Stimulated activated naive CD4-positive, alpha-beta T cell (primary cell): ENCODE measurements around the gene LURAP1L.

Experiments used
- DNase-seq, 6 experiments: peaks; one replicate each; lab custom pipeline; 2025; lab: John Stamatoyannopoulos, UW

Gene LURAP1L

DNA sequence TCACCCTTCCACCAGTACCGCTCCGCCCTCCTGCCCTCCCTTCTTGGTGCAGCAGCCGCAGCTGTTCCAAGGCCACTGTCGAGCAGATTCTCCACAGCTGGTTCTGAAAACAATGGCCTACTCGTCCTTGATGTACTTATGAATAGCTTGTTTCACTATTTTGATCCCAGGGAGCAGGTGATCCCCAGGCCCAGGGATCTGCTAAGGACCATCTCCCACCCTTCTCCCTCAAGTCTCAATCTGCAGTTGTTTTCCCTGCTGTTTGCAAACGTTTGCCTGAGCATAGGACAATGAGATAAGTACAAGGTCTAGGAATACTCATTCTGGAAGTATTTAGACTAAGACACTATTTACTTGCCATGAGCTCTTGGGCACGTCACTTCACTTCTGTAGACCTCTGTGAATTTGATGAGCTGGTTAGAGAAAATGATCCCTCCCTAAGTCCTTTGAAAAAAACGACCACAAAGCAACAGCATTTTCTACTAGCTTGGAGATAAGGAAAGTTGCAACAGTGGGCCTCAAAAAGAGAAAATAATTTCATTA lies 1.8 kb downstream of the LURAP1L start:
- DNase-seq: no peak

DNA sequence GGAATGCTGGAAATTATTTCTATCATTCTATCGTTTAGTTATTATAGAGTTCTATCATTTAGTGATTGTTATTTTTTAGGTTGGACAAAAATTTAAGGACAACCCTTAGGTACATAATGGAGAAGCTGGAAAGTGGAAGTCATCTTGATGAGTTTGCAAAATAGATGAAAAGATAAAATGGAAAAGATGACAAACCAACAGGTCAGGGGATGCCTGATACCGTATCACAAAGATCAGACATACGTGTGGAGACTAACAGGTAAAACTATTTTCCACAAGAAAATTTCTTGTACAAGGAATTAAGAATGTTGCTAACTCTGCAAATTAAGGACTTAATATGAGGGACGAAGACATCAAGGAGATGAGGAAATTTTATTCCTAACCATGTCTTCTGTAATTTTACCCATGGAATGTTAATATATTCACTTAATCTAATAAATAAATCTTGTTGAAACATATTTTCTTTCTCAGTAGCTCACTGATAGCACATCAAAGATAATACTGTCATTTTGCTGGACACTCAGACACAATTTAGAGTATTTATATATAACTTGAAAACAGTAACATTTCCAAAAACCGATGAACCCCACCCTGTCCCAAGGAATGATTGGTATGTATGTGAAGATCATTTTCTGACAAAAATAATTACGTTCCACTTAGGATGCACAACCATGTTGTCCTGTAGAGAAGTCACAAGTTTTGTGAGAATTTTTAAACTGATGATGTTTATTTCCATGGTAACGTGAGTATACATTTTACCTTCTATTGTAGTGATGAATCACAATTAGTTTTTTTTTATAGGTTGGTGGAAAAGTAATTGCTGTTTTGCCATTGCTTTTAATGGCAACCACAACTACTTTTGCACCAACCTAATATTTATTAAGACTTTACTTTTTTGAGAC lies 2.6 kb downstream of the LURAP1L start:
- no peak for DNase-seq

DNA sequence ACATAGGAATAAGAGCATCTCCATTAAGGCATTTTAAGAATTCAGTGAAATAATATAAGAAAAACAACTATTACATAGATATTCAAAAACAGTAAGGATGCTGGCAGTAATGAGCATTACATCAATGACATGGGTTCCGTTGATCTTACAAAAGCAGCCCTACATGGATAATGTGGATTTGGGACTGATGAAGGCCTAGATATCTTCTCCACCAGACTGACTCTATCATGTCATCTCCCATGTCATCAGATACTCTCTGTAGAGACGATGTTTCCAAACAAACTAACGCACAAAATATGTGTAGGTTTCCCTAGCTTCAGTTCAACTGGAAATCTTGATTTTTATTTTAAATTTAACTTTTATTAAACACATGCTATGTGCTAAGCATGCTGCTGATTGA lies 3.6 kb downstream of the LURAP1L start:
- no peak for DNase-seq

DNA sequence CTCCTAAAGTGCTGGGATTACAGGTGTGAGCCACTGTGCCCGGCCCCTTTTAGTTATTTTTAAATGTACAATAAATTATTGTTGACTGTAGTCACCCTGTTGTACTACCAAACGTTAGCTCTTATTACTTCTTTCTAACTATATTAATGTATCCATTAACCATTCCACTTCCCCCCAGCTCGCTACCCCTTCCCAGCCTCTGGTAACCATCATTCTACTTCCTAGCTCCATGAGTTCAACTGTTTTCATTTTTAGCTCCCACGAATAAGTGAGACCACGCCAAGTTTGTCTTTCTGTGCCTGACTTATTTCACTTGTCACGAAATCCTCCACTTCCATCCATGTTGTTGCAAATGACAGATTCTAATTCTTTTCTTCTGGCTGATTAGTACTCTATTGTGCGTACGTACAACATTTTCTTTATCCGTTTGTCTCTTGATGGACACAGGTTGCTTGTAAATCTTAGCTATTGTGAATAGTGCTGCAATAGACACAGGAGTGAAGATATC lies 6.5 kb downstream of the LURAP1L start:
- no peak for DNase-seq

DNA sequence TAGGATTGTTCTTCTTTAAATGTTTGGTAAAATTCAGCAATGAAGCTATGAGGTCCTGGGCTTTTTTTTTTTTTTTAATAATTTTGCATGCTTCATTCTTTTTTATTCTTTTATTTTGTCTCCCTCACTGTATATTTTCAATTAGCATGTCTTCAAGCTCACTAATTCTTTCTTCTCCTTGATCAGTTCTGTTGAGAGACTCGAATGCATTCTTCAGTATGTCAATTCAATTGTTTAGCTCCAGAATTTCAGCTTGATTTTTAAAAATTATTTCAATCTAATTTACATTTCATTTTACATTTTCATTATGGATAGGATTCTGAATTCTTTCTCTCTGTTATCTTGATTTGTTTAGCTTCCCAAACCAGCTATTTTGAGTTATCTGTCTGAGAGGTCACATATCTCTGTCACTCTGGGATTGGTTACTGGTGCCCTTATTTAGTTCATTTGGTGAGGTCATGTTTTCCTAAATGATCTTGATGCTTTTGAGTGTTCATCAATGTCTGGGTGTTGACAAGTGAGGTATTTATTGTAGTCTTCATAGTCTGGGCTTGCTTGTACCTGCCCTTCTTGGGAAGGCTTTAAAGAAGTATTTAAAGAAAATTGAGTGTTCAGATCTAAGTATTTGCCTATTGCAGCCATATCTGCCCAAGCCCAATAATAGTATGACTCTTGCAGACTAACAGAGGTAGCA lies 9.1 kb downstream of the LURAP1L start:
- no peak for DNase-seq

DNA sequence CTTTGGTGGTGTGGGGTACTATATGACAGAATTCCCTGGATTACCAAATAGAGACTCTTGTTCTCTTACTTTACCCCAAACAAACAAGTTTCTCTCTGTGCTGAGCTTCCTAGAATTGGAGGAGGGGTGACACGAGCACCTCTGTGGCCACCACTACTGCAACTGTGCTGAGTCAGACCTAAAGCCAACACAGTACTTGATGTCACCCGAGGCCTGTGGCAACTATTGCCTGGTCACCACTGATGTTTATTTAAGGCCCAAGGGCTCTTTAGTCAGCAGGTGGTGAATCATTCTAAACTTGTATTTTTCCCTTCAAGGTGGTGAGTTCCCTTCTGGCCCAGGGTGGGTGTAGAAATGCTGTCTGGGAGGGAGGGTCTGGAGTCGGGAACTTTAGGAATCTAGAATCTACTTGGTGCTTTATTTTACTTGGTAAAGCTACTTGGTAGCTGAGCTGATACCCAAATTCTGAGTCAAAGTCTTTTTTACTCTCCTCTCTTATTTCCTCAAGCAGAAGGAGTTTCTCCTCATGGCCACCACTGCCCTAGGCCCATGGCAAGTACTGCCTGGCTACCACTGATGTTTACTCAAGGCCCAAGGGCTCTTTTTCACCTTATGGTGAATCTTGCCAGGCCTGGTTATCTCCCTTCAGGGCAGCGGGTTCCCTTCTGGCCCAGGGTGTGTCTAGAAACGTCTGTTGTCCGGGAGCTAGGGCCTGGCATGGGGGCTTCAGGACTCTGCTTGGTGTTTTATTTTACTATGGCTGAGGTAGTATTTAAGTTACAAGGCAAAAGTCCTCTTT lies 9.8 kb downstream of the LURAP1L start:
- no peak for DNase-seq

DNA sequence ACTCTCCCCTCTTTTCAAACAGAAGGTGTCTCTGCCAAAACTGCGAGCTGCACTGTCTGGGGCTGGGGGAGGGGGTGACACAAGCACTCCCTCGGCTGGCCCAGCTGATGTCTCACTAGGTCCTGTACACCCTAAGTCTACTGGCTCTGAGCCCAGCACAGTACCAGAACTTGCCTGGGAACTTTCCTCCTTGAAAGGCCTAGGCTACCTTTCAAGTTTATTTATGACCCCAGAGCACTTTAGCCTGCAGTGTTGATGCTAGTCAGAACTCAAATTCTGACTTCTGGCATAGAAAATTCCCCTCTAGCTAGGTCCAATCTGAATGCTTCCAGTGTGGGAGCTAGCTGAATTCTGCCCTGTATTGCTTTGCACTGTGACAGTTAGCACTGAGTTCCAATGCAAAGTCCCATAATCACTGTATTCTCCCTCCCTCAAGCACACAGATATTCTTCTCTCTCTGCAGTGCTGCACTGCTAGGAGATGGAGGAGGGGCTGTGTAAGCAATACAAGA lies 10.5 kb downstream of the LURAP1L start:
- no peak for DNase-seq

DNA sequence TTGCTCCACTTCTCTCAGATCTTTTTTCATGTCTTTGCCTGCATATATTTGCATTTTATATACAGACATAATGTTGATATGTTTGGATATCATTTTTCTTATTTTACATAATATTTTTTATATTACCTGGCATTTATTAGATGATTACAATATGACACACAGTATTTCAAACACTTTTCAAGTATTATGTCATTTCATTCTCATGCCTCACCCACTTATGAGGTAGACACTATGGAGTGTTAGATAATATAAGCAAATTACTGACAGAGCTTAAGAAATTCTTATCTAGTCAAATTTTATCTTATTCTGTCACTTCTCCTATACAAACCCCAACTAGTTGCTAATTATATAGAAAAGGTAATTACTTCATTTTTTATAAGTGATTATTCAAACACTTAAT lies 11.1 kb downstream of the LURAP1L start:
- no peak for DNase-seq

DNA sequence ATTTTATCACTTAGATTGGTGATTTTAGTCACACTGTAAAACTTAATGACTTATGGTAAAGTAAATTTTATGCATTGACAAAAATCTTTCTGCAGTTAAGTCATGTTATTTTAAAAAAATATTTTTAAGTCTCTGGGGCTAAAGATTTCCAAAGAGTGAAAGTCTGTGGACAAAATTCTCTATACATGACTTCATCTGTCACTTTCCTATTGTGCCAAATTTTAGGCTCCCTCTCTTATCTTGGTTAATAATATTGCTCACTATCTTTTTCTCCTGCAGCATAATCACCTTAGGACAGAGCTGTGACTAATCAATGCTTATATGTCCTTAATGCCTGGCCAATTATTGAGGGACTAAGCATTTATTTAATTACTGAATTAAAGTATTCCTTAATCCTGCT lies 15.2 kb downstream of the LURAP1L start:
- DNase-seq: no peak

DNA sequence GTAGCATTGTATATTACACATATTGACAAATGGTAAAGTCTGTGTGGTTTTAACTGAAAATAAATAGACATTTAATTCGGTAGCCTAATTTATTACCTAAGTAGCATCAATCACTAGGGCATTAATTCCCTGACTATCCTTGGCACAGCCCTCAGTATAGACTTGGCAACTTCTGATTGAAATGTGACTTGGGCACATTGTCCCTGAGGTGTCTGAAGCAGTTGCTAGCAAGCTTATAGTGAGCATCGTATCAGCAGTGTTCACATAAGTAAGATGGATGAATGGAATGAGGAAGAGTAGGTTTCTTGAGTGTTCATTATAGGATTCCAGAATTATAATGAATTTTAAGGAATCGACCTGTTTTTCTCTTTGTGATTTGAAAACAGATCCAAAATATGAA lies 16.1 kb downstream of the LURAP1L start:
- DNase-seq: no peak

DNA sequence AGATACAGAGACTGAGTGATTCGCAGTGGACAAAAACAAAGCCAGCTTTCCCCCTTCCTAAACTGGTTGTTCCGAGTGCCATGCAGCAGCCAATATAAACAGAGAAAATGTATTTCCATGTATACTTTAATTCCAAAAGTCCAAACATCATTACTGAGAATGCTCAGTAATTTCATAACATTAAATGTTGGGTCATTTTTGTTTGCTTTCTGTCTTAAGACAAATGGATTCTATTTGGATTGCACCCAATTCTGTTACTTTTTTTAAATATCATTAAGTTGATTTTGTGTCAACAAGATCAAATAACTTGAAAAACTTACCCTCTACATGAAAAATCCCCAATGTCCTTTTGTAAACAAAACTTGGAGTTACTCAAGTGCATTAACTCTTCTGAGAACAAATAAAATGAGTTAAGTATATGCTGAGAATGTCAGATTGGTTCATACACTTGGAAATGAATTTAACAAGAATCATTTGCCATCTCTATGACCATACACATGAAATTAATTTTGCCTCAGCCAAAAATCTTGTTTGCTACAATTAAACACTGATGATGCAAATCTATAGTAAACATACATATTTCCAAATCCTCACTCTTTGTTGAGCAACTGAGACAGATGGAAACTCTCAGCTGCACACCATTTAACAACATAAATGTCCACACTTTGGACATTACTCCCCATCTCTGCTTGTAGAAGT lies 19.4 kb downstream of the LURAP1L start:
- no peak for DNase-seq

DNA sequence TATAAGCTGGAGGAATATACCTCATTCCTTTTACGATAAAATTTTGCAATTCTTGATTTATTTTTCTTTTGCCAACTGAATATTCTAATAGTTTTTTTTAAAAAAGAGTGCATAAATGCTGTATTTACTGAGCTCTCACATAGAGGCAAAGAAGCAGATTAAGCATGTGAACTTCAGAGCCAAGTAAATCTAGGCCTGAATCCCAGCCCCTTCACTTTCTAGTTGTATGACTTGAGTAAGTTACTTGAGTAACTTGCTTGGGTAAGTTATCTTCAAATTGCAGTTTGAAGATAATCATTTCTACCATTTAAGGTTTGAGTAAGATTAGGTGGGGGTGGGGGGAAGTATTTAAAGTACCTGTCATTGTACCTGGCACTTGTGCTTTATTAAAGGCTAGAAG lies 21.8 kb downstream of the LURAP1L start:
- no peak for DNase-seq

DNA sequence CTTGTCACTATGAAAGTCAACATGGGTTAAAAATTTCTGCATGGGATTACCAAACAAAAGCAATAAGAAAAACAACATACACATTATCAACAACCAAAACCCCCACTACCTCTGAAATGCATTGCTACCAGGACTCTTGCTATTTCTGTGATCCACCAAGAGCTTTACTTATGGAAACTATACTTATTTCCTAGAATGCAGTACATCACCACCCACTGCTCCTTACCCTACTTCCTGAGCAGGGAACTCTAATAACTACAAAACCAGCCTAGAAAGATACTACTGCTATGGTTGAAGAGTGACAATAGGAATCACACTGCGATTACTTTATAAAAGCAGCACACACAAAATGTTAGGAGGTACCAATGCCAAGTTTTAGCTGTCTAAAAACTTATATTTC lies 22.2 kb downstream of the LURAP1L start:
- DNase-seq: no peak

DNA sequence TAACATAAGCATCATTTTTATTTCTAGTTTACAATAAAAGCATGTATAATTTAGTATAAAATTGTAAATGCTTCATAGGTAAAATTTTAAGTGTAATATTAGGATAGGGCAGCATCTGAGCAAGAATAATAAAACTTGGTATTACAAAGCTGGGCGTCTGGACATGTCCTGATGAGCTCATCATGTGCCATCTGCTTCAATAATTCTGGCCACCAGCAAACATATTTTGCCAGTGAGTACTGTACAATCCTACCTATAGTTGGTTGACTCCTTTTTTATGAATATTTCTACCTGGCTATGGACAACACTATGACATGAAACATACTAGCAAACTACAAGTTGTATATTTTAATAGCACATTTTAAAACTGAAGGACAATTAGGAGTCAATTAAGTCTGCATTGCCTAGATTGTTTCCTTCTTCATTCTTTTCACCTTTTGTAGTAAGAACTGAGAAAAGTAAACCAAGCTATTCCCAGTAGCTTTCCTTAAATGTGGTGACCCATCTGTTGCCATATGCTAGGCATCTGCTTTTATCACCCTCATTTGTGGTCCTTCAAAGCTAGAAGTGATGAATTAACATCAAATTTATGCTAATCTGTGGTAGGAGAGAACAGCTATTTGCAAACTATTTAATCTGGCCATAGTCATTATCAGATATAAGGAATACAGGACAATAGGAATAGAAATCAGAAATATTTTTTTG lies 23.4 kb downstream of the LURAP1L start:
- no peak for DNase-seq

DNA sequence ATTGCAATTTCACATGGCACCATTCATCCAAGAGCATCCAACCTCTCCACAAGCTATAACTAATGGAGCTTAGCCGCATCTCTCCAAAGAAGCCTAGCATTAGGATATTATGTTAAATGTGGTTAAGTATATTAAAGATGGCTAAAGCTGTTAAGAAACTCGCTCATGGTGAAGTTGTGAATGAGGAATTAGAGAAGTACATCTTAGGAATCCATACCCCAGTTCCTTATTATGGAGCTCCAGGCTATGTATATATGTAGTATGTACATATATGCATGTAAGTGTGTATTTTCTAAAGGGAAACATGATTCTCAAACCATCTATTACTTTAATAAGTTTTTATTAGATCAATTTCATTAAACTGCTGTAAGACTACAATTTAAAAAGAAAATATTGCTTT lies 26.4 kb downstream of the LURAP1L start:
- no peak for DNase-seq

DNA sequence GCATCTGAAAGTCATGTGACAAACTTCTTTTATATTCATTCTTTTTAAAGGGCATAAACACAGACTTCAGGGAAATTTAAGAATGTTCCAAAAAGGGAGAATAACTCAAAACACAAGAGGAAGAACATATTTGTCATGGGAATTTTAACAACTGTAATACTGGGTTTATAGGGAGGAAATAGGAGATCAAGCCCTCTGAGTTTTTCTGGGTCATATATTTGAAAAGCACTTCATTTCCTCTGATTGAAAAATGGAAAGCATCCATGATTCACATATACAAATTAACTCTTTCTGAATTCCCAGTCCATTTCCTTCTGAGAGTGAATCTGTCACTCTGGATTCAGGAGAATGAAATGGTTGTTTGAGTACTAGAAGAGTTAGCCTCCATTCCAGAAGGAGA lies 26.8 kb downstream of the LURAP1L start:
- DNase-seq: no peak

DNA sequence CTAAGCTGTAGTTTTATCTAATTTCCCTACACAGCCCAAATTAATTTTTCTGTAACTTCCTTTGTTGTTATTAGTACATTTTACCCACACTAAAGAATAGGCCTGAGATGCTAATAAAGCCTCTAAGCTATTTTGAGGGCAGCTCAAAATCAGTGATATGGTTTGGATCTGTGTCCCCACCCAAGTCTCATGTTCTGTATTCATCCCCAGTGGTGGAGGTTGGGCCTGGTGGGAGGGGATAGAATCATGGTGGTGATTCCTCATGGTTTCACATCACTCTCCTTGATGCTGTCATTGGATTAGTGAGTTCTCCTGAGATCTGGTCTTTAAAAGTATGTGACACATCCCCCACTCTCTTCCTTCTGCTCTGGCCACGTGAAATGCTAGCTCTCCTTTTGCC lies 27.3 kb downstream of the LURAP1L start:
- DNase-seq: no peak

DNA sequence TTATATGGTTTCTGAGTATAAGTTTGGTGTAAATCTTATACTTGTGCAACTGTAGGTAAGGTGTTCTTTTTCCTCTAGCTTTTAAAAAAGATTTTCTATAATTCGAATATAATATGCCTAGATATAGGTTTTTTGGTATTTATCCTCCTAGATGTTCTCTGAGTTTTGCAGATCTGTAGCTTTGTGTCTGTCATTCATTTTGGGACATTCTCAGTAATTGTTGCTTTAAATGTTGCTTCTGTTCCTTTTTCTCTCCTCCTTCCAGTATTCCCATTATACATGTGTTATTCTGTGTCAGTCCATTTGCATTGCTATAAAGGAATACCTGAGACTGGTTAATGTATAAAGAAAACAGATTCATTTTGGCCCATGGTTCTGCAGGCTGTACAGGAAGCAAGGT lies 33.7 kb downstream of the LURAP1L start:
- DNase-seq: no peak

DNA sequence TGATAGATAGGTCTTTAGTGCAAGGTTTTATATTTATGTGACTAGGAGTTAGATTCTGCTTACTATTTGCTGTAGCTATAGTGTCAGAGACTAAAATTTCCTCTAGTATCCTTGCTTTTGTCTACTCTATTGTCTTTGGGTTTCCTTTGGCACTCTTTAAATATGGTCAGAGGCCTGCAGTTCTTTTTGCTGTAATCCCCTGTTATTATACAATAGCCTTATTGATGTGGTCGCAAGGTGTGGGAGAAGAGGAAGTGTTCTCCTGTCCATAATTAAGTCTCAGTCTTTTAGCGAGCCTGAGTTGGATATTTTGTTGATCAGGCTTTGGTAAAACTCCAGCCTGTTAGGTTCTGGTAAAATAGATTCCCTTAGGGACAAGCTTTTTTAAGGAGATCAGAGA lies 34.9 kb downstream of the LURAP1L start:
- no peak for DNase-seq

DNA sequence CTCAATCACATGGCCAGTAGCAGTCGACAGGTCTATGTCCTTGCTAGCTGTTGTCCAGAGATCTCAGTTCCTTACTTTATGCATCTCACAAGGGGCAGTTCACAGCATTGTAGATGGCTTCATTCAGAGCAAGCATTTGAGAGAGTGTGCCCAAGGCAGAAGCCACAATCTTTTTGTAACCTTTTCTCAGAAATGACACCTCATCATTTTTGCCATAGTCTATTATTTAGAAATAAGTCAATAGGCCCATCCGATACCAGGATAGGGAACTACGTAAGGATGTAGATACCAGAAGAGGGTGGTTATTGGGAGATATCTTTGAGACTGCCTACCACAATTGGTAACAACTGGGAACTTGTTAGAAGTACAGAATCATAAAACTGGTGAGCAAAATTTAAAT lies 37.1 kb downstream of the LURAP1L start:
- no peak for DNase-seq

DNA sequence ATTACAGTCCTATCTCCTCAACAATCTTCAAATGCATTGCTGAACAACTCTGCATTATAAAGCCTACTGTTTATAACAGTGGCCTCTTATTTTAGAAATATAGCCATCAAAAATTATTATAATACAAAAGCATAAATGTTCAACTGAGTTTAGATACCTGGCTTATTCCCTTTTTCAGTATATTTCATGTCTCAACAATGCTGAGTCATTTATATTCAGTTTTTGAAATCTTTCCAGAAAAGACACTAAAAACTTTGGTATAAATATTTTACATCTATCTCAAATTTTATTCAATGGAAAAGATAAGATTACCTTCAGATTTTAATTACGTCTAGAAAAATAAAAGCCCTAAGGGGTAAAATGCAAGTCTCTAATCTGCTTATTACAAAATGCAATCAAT lies 37.9 kb downstream of the LURAP1L start:
- no peak for DNase-seq
